Ishikawa (cell line): ENCODE data around the gene GTF2F2.

Experiments used
- CEBPB ChIP-seq: IDR thresholded peaks from 2 replicates; pipeline ENCODE4 v1.6.1; 2012
- CREB1 ChIP-seq: IDR thresholded peaks from 2 replicates; pipeline ENCODE4 v1.6.1; 2012; ENCODE audit warnings: low read depth
- EGR1 ChIP-seq: IDR thresholded peaks from 2 replicates; pipeline ENCODE4 v1.6.1; 2012
- EP300 ChIP-seq: IDR thresholded peaks from 2 replicates; pipeline ENCODE4 v1.6.1; 2012; ENCODE audit warnings: borderline replicate concordance
- NFIC ChIP-seq: IDR thresholded peaks from 2 replicates; pipeline ENCODE4 v1.6.1; 2012
- RAD21 ChIP-seq: IDR thresholded peaks from 2 replicates; pipeline ENCODE4 v1.6.1; 2012; ENCODE audit warnings: low read depth
- REST ChIP-seq: IDR thresholded peaks from 2 replicates; pipeline ENCODE4 v1.6.1; 2012; ENCODE audit warnings: low read depth, mild to moderate bottlenecking
- TAF1 ChIP-seq: IDR thresholded peaks from 2 replicates; pipeline ENCODE4 v1.6.1; 2012; ENCODE audit warnings: low read depth, mild to moderate bottlenecking
- TEAD4 ChIP-seq: IDR thresholded peaks from 2 replicates; pipeline ENCODE4 v1.6.1; 2012
- YY1 ChIP-seq: IDR thresholded peaks from 2 replicates; pipeline ENCODE4 v1.6.1; 2012; ENCODE audit warnings: low read depth
- TF ChIP-seq, protein P1 (sequence below): IDR thresholded peaks from 2 replicates; pipeline ENCODE4 v1.6.1; 2012
- TF ChIP-seq, protein P2 (sequence below): IDR thresholded peaks from 2 replicates; pipeline ENCODE4 v1.6.1; 2012

- TF ChIP-seq REST: no peak
- TF ChIP-seq YY1: no peak
- no peak for TF ChIP-seq CREB1
- TF ChIP-seq TEAD4: no peak
- TF ChIP-seq EGR1: no peak
- no peak for TF ChIP-seq NFIC
- TF ChIP-seq TAF1: no peak
- TF ChIP-seq, protein P1, sequence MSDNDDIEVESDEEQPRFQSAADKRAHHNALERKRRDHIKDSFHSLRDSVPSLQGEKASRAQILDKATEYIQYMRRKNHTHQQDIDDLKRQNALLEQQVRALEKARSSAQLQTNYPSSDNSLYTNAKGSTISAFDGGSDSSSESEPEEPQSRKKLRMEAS: no peak
- TF ChIP-seq, protein P2, sequence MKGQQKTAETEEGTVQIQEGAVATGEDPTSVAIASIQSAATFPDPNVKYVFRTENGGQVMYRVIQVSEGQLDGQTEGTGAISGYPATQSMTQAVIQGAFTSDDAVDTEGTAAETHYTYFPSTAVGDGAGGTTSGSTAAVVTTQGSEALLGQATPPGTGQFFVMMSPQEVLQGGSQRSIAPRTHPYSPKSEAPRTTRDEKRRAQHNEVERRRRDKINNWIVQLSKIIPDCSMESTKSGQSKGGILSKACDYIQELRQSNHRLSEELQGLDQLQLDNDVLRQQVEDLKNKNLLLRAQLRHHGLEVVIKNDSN: no peak
- TF ChIP-seq RAD21: no peak
- no peak for TF ChIP-seq CEBPB
- TF ChIP-seq EP300: no peak
Observed at GRCh38 chr13:45120967-45121831, 889 bp downstream of the GTF2F2 start.
